GM19455 (cell line): ENCODE data around the gene PACS1.

Source experiments
- ATAC-seq: cut with Tn5 transposase; IDR thresholded peaks from one replicate; pipeline ENCODE4 v1.9.1; 2021; ENCODE audit not compliant: unreplicated experiment

PACS1 gene

DNA sequence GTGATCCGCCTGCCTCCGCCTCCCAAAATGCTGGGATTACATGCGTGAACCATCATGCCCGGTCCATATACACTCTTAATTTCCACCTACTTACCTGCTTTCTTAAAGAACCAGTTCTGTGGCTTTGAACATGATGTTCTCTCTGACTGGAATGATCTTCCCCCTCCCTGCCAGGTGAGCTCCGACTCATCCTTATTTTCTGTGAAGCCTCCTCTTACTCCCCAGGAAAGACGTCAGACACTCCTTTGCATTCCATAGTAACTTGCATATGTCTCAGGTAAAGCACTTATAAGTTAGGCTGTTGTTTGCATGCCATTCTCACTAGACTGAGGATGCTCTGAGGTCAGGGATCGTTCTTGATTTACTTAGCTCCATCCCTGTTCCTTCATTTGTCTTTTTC, 106.6 kb downstream of the PACS1 start:
- no peak for ATAC-seq

DNA sequence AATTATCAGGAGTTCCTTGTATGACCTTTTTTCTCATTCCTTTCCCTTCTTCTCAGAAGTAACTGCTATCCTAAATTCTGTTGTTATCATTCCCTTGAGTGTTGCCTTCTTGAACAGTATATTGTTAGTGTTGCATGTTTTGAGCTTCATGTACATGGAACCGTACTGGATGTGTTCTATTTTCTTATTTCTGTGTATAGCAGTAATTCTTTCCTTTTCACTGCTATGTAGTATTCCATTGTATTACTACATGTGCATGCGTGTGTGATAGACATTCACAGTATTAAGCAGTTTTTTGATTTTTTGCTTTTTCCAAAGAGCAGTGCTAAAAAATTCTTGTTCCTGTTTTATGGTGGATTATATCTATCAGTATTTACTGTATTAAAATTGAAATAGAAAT, 108.1 kb downstream of the PACS1 start:
- ATAC-seq, result no peak

DNA sequence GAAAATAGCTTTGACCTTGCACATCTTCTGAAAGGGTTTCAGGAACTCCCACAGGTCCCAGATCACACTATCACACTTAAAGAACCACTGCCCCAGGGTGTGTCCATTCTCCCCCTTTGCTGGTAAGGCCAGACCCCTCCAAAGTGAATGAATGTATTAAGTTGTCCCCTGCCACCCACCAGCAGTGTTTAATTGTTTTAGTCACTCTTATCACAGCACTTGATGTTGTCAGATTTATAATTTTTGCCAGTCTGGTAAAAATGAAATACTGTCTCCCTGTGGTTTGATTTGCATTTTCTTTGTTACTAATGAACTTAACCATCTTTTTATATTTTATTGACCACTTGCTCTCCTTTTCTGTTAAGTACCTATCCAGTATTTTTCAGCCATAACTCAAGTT, 108.8 kb downstream of the PACS1 start:
- no peak for ATAC-seq

DNA sequence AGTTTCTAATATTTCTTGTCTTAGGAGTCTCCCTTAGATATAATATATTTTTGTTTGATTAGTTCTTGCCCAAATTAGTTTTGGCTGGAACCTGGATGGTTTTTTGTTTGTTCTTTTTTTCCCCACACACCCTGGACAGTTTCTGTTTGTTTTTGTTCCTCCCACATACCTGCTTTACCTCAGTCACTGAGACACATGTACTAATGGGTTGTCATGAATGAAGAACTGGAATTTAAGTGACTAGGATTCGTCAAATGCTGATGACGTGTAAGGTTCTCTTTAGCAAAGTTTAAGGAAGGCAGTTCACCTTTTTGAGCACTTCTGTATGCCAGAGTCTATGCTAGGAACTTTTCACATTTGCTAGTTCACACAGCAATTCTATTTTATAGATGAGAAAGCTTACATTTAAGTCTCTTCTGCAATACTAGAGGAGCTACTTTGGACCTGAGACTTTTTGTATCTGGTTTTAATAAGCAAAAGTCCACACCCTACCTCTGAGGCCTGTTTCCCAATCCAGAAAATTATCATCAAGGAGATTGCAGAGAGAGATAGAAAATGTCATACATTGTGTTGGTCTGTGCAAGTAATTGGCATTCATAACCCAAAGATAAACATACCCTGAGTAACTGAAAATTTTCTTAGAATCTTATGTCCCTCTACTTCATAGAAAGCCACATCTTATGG, 111.7 kb downstream of the PACS1 start:
- no peak for ATAC-seq

DNA sequence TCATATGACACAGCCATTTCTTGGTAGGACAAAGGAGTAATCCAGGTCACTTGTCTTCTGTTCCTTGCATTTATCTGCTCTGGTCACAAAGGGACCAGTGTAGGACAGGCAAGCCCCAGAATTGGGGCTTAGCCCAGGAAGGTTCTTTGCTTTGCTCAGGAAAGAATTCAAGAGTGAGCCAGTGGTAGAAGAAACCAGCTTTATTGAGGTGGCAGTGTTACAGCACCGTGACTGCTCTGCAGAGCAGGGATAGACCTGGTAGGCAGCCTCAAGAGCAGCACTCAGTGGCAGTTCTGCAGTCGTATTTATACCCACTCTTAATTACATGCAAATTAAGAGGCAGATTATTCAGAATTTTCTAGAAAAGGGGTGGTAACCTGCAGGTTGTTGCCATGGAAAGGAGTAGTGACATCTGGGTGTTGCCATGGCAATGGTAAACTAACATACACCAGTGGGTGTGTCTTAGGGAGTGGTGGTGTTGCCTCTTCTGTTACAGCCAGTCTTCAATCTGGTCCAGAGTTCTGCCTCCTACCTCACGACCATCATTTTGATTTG, 113.5 kb downstream of the PACS1 start:
- ATAC-seq, result no peak

DNA sequence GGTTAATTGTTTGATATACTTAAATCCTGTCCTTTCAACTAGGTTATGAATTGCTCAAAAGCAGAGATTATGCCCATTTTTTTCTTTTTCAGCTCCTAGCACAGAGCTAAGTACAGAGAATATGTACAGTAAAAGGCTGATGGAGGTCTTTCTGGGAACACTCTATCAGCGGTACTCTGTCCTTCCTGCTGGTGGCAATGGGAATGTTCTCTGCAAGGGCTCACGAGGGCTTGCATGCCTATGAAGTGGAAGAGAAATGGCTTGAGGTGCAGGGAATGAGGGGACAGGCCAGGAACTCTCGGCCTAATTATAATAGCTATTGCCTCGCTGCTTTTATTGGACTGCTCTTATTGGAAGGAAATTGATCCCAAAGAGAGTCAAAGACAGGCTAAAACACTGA, 114.7 kb downstream of the PACS1 start:
- ATAC-seq, result no peak

DNA sequence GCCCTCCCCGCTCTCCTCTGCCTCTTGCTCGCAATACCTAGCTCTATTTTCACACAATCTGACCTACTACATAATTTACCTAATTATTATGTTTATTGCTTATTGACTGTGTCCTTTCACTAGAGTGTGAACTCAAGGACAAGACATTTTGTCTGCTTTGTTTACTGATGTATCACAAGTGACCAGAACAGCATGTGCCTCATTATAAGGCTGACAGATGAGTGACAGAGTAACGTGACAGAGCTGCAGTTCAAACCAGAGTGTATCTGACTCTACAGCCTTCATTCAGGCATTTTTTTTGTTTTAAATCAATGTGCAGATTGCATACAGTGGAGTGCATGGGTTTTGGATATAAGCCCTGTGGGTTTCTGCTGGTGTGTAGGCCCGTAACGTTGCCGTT, 116.4 kb downstream of the PACS1 start:
- ATAC-seq, result no peak

DNA sequence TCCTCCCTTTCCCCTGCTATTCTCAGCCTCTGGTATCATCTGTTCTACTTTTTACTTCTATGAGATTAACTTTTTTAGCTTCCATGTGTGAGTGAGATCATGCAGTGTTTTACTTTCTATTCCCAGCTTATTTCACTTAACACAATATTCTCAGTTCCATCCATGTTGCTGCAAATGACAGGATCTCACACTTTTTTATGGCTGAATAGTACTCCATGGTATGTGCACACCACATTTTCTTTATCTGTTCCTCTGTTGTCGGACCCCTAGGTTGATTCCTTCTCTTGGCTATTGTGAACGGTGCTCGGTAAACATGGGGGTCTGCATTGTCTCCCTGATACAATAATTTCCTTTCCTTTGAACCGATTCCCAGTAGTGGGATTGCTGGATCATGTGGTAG, 117.4 kb downstream of the PACS1 start:
- no peak for ATAC-seq

DNA sequence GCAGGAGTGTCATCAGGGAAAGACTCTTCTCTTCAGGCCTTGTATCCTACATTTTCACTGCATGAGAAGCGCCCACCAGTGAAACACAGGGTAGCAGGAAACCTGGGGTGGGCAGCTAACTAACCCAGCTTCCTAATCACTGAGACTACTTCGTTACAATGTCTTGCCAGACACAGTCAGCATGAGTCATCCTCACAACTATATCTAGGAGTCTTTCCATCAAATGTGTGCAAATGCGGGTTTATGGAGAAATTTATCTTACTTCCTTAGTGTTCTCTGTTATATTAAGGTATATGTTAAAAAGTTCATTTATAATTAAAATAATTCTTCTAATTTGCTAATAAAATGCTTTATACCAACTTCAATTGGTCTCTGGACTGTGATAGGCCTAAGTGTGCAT, 118.5 kb downstream of the PACS1 start:
- no peak for ATAC-seq

DNA sequence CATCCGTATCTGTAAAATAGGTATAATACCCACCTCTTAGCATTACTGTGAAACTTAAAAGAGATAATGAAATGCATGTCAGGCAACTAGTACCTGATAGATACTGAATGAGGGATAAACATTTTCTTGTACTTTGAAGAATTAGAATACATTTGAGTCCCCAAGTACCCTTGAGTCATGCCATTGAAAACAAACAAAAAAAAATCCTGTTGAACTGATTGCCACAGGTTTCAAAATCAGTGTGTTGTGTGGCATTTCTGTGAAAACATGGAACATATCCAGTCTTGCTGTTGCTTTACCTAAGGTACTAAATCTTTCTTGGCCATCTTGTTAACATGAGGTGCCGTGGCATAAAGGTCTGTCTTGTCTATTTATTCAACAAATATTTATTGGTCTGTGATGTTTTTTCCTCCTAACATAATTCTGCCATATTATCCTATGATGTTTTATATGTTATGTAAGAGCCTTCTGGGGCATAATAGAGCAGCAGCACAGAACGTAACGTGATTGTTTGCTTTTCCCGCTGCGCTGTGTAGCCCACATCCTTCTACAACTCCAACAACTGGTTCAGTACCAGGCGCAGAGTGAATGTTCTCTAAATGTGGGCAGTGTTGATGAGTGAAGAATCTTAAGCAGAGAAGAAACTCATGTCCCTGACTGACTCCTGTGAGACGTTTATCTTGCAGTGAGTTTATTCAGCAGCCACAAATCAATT, 119.1 kb downstream of the PACS1 start:
- ATAC-seq, result no peak

DNA sequence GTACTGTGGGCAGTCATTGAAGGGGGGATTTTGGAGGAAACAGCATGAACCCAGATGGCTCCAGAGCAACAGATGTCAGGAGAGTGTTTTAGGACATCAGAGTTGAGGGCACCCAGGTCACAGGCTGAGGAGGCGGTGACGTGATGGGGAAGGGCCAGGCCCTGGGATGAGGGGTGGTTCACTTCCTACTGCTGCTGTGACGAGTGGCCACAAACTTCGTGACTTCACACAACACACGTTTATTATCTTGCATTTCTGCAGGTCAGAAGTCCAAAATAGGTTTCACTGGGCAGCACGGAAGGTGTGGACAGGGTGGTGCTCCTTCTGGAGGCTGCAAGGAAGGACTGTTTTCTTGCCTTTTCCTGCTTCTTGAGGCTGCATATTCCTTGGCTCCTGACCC, 120.7 kb downstream of the PACS1 start:
- ATAC-seq, result no peak

DNA sequence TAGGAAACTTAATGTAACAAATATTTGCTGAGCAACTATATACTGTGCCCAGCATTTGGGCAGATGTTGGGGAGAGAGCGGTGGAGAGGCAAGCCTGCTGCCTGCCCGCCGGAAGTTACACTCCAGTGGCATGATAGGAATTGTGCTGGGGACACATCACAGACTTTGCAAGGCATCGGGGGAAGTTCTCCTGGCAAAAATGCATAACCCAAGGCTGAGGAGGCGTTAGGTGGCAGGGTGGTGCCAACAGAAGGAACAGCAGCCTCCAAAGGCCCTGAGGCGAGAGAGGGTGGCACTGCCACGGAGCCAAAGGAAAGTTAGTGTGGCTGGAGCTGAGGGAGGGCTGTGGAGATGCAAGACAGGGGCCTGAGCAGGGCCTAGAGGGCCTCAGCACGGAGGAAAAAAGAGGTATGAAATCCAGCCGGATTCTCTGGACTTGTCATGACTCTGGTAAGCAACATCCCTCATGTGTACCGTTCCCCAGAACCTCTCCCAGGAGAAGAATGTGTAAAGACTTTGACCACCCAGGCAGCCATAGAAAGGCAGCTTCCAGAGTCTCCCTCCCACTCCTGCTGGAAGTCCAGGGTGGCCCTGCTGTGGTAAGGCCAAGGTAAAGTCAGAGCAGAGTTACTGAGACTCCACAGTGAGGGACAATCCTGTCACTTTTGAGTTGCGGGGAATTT, 122.2 kb downstream of the PACS1 start:
- no peak for ATAC-seq

DNA sequence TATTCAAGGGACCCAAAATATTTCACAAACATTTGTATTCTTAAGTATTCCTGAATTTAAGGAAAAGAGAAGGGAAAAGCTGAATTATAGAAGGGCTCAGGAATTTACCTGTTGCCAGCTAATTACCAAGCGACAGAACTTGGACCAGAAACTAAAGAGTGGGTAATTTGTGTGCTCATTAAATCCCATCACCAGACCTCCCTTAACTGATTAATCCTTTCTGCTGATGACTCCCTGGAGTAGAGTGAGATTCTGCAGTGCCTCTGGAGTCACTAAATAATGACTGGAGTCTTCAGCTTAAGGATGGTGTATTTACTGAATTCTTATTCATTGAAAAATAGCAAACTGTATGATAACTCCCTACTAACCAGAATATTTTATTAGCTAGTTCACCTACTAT, 124.3 kb downstream of the PACS1 start:
- ATAC-seq, result no peak

DNA sequence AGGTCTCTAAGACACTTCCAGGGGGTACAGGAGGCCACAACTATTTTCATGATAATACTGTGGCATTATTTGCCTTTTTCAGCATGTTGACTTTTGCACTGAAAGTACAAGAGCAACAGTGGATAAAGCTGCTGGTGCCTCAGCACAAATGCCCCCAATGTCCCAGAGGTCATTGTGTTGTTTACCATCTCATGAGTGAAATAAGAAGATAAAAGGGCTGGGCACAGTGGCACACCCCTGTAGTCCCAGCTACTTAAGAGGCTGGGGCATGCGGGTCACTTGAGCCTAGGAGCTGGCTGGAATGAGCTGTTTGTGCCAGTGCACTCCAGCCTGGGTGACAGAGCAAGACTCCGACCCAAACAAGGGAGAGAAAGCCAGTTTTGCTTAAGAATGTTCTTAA, 125.8 kb downstream of the PACS1 start:
- ATAC-seq, result no peak

DNA sequence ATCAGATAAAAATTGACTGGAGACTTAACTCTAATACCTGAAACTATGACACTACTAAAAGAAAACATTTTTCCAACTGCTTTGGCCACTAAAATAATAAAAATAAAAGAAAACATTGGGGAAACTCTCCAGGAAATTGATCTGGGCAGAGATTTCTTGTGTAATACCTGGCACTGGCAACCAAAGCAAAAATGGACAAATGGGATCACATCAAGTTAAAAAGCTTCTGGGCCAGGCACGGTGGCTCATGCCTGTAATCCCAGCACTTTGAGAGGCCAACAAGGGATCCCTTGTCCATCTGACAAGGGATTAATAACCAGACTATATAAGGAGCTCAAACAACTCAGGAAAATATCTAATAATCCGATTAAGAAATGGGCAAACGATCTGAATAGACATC, 133.8 kb downstream of the PACS1 start:
- ATAC-seq, result no peak

DNA sequence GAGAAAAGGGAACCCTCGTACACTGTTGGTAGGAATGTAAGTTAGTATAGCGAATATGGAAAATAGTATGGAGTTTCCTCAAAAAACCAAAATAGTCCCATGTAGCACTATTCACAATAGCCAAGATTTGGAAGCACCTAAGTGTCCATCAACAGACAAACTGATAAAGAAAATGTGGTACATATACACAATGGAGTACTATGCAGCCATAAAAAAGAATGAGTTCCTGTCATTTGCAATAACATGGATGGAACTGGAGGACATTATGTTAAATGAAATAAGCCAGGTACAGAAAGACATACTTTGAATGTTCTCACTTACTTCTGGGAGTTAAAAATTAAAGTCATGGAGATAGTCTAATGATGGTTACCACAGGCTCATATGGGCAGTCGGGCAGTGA, 134.3 kb downstream of the PACS1 start:
- ATAC-seq, result no peak

DNA sequence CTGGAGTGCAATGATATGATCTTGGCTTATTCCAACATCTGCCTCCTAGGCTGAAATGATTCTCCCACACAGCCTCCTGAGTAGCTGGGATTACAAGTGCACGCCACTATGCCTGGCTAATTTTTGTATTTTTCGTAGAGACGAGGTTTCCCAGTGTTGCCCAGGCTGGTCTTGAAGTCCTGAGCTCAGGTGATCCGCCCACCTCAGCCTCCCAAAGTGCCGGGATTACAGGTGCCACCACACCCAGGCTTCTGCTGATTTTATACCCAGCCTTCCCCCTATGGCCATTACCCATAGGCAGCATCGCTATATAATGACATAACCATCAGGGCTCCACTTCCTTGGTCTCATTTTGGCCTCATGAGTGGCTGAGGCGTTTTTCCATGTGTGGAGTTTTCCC, 137.7 kb downstream of the PACS1 start:
- no peak for ATAC-seq

DNA sequence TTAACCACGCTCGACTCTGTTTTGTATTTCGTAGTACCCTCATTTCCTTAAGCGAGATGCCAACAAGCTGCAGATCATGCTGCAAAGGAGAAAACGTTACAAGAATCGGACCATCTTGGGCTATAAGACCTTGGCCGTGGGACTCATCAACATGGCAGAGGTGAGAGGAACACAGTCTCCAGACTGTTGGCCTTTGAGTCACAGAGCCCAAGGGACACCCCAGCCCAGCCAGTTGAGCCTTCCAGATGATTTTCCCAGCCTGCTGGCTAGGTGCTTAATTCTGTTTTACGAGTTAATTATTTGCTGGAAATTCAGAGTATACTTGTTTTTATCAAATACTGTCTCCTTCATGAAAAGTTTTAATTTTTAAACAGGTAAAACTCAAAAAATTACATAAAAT, 141.0 kb downstream of the PACS1 start:
- ATAC-seq, result no peak

DNA sequence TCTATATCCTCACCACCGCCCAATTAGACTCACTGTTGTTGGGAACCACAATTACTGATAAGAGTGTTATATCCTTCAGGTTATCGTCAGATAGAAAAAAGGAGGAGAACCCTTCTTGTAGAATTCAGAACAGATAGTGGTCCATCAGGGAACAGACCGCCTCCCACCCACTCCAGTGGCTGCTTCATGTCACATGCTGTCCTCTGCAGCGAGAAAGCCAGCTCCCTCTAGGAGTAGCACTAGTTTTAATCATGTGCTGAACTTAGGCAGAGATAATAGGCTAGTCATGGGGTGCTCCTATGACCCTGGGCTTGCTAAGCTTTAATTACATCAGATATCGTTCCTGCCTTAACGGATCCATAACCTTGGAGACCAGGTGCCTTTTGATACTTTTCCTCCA, 146.8 kb downstream of the PACS1 start:
- ATAC-seq, result no peak

DNA sequence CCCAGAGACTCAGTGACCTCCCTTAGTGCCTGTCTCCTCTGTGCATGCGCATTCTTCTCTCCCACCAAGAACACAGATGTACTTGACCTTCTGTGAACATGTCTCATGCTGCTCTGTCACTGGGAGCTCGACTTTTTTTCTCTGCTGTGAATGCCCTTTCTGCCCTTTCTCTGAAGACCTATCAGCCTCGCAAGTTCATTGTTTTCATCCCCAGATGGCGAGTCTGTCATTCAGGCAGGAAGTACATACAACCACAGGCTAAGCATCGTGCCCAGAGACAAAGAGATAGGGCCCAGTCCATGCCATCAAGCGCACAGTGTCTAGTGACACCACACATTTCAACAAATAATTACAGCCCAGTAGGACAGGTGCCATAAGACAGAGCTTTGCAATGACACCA, 148.0 kb downstream of the PACS1 start:
- ATAC-seq, result no peak

DNA sequence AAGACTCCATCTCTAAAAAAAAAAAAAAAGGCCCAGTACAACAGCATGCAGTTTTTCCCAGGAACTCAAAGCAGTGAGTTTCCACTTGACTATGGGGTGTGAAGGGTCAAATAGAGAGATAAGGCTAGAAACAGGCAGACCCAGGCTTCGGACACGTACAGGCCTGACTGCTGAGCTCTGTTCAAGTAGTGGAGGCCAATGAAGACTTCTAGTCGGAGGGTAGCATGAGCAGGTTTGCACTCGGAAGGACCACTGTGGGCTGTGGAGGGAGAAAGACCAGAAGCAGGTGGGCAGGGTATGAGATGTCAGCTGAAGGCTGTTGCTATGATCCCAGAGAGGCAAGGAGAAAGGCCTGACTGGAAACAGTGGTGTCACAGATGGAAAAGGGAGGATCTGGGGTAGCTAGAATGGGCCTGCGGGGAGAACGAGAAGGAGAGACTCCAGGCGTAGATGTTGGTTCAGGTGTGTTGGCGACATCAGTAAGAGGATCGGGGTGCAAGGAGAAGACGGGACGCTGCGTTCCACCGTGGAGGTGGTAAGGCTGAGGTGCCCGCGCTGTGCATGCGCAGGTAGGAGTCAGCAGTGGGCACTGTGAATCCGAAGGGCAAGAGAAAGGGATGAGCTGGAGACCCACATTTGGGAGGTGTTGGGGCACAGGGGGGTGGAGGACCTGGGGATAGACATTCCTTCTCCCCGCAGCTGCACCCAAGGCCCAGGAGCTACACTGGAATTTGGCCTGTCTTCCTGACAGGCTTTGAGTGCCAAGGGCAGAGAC, 149.0 kb downstream of the PACS1 start:
- no peak for ATAC-seq
